ENCODE measurements around the gene DBT. TPM values are rescaled to one million over a fixed set of nuclear protein-coding genes. Genes with fewer than 3 reads are reported as not detected.
"Not testable (repeated sequence)": the region's sequence is repeated elsewhere in the genome, so short reads cannot be mapped to it uniquely, and the experiment has no call there.

Gene DBT
- total and polyA plus RNA-seq, 3 donors from 2014 or later: 5.9 to 6.4 (median 6.1) TPM

GRCh38 chr1:100240631-100241030 is 9.0 kb downstream of the DBT start:
- 86 to 93% methylated on average over 4 of the region's 4 CpGs for WGBS, 2 donors
- no peaks in the 10 kb centered on the region for H3K27me3 ChIP-seq
- no peaks in the 10 kb centered on the region for H3K4me1 ChIP-seq
- DNase-seq: no peak
- intact Hi-C loops (cut with DNase I; ENCODE audit: low total_unique reads): no loop called here
- no peaks in the 10 kb centered on the region for H3K36me3 ChIP-seq (ENCODE audit: low read depth, missing control alignments)
- no peak overlapping the region for H3K27ac ChIP-seq
- no peak for TF ChIP-seq CTCF (IDR thresholded peaks at IDR 0.05)
- no peaks in the 10 kb centered on the region for H3K9me3 ChIP-seq
- H3K4me3 ChIP-seq: no peak overlapping the region

- Histone ChIP-seq H3K27ac (no peak overlapping the region), H3K4me1 (no peaks in the 10 kb centered on the region)
- DNase-seq: no peak
These were observed 9.7 kb downstream of the DBT start for GRCh38 chr1:100239961-100240360.

GRCh38 chr1:100237091-100237490 is 12.5 kb downstream of the DBT start:
- Histone ChIP-seq H3K4me3 (no peak overlapping the region), H3K27ac (no peak overlapping the region), H3K4me1 (no peaks in the 10 kb centered on the region), H3K9me3 (no peaks in the 10 kb centered on the region), H3K27me3 (no peaks in the 10 kb centered on the region), H3K36me3 (ENCODE audit: low read depth, missing control alignments) (no peaks in the 10 kb centered on the region)
- DNase-seq: no peak
- TF ChIP-seq CTCF (IDR thresholded peaks at IDR 0.05): no peak
- no peak for TF ChIP-seq POLR2A (IDR thresholded peaks at IDR 0.05)
- intact Hi-C loops (cut with DNase I; ENCODE audit: low total_unique reads): no loop called here
- WGBS, 2 donors: 95 to 96% methylated on average over 3 of the region's 3 CpGs

More at GRCh38 chr1:100239961-100240360, 9.7 kb downstream of the DBT start:
- intact Hi-C loops (cut with DNase I; ENCODE audit: low total_unique reads): no loop called here
- no peaks in the 10 kb centered on the region for H3K36me3 ChIP-seq (ENCODE audit: low read depth, missing control alignments)
- H3K9me3 ChIP-seq: no peaks in the 10 kb centered on the region
- no peak for TF ChIP-seq CTCF (IDR thresholded peaks at IDR 0.05)
- TF ChIP-seq POLR2A (IDR thresholded peaks at IDR 0.05): no peak
- H3K27me3 ChIP-seq: no peaks in the 10 kb centered on the region
- no peak overlapping the region for H3K4me3 ChIP-seq

GRCh38 chr1:100234432-100234831 is 15.2 kb downstream of the DBT start:
- H3K4me1 ChIP-seq: no peaks in the 10 kb centered on the region
- H3K9me3 ChIP-seq: no peaks in the 10 kb centered on the region
- TF ChIP-seq CTCF (IDR thresholded peaks at IDR 0.05) (no peak), POLR2A (IDR thresholded peaks at IDR 0.05) (no peak)
- intact Hi-C loops (cut with DNase I; ENCODE audit: low total_unique reads): no loop called here
- no peak for DNase-seq
- no peak overlapping the region for H3K4me3 ChIP-seq
- no peaks in the 10 kb centered on the region for H3K27me3 ChIP-seq
- 83 to 90% methylated on average over 1 of the region's 1 CpG for WGBS, 2 donors
- H3K36me3 ChIP-seq (ENCODE audit: low read depth, missing control alignments): no peaks in the 10 kb centered on the region
- H3K27ac ChIP-seq: no peak overlapping the region

GRCh38 chr1:100233566-100233965 is 16.1 kb downstream of the DBT start:
- H3K27ac ChIP-seq; H3K9me3 ChIP-seq; DNase-seq; H3K4me1 ChIP-seq; H3K36me3 ChIP-seq (ENCODE audit: low read depth, missing control alignments); H3K4me3 ChIP-seq; intact Hi-C loops (cut with DNase I; ENCODE audit: low total_unique reads); H3K27me3 ChIP-seq: not testable (repeated sequence)
- WGBS, 2 donors: 87% methylated on average over 4 of the region's 4 CpGs

Measured in testis (tissue), 3 donors.